ENCODE results near the gene ASIC4. TPM values are rescaled to one million over a fixed set of nuclear protein-coding genes. Genes with fewer than 3 reads are reported as not detected.

Gene ASIC4
- total RNA-seq, 1 donor from 2014 or later = 0.16 TPM

DNA sequence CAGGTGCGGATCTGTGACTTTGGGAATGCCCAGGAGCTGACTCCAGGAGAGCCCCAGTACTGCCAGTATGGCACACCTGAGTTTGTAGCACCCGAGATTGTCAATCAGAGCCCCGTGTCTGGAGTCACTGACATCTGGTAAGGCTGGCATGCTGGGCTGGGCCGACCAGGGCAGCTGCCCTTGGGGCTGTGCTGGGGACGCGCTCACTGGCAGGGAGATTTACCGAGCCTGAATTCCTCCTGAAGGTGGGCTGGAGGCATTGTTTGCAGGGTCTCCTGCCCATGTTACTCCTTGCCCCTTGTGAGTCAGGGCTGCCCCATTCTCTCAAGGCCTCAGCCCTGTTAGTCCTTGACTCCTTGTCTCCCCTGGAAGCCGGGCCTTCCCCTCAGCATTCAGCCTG is 34.3 kb upstream of the ASIC4 start:
- intact Hi-C loops (cut with micrococcal nuclease) = no loop called here

DNA sequence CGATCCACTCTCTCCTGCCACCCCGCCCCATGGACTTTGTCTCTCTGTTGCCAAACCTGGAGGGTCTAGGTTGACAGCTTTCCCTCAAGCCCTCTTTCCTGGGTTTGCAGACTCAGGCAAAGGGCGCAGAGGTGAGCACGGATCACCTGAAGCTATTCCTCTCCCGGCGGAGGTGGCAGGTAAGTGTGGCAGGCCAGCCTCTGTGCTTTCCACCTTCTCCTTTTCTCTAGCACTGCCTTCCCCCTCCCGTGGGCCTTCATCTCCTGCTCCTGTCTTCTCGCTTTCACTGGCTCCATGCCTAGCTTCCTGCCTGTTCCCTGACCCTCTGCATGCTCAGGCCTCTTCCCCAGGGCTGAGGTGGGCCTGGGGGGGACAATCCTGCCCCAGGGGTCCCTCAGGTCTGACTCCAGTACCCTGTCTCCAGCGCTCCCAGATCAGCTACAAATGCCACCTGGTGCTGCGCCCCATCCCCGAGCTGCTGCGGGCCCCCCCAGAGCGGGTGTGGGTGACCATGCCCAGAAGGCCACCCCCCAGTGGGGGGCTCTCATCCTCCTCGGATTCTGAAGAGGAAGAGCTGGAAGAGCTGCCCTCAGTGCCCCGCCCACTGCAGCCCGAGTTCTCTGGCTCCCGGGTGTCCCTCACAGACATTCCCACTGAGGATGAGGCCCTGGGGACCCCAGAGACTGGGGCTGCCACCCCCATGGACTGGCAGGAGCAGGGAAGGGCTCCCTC is 31.4 kb upstream of the ASIC4 start:
- intact Hi-C loops (cut with micrococcal nuclease) = no loop called here

GRCh38 chr2:219483451-219484342 is 30.6 kb upstream of the ASIC4 start:
- intact Hi-C loops (cut with micrococcal nuclease) = no loop called here

GRCh38 chr2:219484343-219485200 is 29.7 kb upstream of the ASIC4 start:
- intact Hi-C loops (cut with micrococcal nuclease) = no loop called here

- intact Hi-C loops (cut with micrococcal nuclease) = no loop called here
Observed at GRCh38 chr2:219485201-219485580, 29.1 kb upstream of the ASIC4 start.

GRCh38 chr2:219486380-219486959 is 27.8 kb upstream of the ASIC4 start:
- intact Hi-C loops (cut with micrococcal nuclease) = no loop called here

- intact Hi-C loops (cut with micrococcal nuclease) = no loop called here
Observed at GRCh38 chr2:219488149-219488843, 26.0 kb upstream of the ASIC4 start.

DNA sequence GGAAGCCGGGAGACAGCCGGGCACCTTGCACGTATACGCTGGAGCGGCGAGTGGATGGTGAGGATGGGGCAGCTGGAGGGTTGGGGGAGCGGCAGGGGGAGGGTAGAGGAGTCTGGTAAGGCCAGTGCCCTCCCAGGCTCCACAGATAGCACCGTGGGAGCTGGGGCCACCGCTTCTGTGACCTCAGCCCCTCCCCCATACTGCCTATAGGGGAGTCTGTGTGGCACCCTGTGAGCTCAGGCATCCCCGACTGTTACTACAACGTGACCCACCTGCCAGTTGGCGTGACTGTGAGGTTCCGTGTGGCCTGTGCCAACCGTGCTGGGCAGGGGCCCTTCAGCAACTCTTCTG is 25.5 kb upstream of the ASIC4 start:
- intact Hi-C loops (cut with micrococcal nuclease) = no loop called here

DNA sequence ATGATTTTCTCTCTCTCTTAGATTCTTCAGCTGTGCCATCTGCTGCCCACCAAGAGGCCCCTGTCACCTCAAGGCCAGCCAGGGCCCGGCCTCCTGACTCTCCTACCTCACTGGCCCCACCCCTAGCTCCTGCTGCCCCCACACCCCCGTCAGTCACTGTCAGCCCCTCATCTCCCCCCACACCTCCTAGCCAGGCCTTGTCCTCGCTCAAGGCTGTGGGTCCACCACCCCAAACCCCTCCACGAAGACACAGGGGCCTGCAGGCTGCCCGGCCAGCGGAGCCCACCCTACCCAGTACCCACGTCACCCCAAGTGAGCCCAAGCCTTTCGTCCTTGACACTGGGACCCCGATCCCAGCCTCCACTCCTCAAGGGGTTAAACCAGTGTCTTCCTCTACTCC is 25.0 kb upstream of the ASIC4 start:
- intact Hi-C loops (cut with micrococcal nuclease) = no loop called here

DNA sequence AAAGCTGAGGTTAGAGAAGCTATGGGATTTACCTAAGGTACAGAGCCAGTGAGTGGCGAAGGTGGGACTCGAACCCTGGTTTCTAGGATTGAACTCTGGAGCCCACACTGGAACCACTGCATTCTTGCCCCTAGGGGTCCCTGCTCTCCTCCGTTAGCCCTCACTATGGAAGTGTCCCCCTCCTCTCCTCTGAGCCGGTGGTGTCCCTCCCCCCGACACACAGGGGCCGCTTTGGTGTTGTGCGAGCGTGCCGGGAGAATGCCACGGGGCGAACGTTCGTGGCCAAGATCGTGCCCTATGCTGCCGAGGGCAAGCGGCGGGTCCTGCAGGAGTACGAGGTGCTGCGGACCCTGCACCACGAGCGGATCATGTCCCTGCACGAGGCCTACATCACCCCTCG is 24.1 kb upstream of the ASIC4 start:
- intact Hi-C loops (cut with micrococcal nuclease) = loop anchor here (10.0 kb wide), 1 partner anchor 215 kb away; the partner anchor contains the start of gene DNAJB2

- intact Hi-C loops (cut with micrococcal nuclease) = loop anchor here (10.0 kb wide), 1 partner anchor 216 kb away; the partner anchor contains the start of gene DNAJB2
Observed at GRCh38 chr2:219490600-219491130, 23.6 kb upstream of the ASIC4 start.

DNA sequence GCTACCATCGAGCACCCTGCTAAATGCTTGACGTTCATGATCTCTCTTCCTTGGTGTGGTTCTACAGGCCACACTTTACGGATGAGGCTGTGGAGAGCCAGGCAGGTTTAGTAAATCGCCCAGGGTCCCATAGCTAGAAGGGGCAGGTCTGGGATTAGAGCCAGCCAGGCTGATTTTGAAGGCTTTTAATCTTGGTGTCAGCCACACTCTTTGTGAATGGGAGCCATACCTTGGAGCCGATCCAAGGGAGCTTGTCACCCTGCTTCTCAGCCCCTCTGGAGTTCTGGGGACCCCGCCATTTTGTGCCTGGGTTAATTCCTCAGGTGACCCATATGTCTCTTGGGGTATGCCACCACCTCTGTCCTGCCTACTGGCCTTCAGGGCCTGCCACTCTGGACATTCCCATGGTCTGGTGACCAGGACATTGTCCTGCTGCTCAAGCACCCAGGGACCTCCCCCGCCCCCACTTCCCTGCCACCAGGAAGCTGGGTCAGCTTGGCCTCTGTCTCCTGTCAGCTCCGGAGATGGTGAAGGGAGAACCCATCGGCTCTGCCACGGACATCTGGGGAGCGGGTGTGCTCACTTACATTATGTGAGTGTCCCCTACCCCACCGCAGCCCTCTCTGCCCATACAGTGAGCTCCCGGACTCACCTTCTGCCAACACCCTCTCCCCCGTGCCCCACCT is 22.9 kb upstream of the ASIC4 start:
- intact Hi-C loops (cut with micrococcal nuclease) = loop anchor here (10.0 kb wide), 1 partner anchor 217 kb away; the partner anchor contains the start of gene DNAJB2

- intact Hi-C loops (cut with micrococcal nuclease) = loop anchor here (10.0 kb wide), 1 partner anchor 218 kb away; the partner anchor contains the start of gene DNAJB2
Observed at GRCh38 chr2:219492575-219492974, 21.7 kb upstream of the ASIC4 start.

DNA sequence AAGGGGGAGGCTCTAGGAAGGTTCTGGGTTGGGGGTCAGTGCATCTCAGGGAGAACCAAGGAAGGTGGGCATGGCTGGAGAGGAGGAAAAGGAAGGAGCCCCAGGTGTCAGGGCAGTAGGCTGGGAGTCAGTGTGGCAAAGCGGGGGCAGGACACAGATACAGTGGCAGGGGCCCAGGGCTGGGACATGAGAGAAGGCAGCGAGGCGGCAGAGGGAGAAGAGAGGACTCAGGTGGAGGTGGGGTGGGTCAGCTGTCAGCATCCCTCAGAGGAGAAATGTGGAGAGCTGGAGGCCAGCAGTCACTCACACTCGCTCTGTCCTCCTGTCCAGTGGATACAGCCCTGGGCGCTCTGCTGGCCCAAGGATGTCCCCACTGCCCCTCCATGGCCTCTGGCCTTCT is 21.2 kb upstream of the ASIC4 start:
- intact Hi-C loops (cut with micrococcal nuclease) = loop anchor here (10.0 kb wide), 1 partner anchor 218 kb away; the partner anchor contains the start of gene DNAJB2

- intact Hi-C loops (cut with micrococcal nuclease) = loop anchor here (1.0 to 10.0 kb wide), 4 partner anchors 35 to 783 kb away; partner anchors contain the start of genes DNAJB2 and TTLL4
Observed at GRCh38 chr2:219494952-219495530, 19.2 kb upstream of the ASIC4 start.

- intact Hi-C loops (cut with micrococcal nuclease) = loop anchor here (1.0 to 10.0 kb wide), 4 partner anchors 35 to 783 kb away; partner anchors contain the start of genes DNAJB2 and TTLL4
Observed at GRCh38 chr2:219495531-219496122, 18.7 kb upstream of the ASIC4 start.

- intact Hi-C loops (cut with micrococcal nuclease) = loop anchor here (5.0 to 10.0 kb wide), 3 partner anchors 146 to 784 kb away; partner anchors contain the start of genes DNAJB2 and TTLL4
Observed at GRCh38 chr2:219496247-219496824, 17.9 kb upstream of the ASIC4 start.

Data from T-helper 2 cell treated with Interferon-gamma antibody and Interleukin-4, amounts not matched to agents 100 ng/mL and 5 ng/mL, for 36 hours (primary cell).